IMR-90 (cell line): ENCODE measurements around the gene ANKHD1. TPM values are rescaled to one million over a fixed set of nuclear protein-coding genes. Genes with fewer than 3 reads are reported as not detected.

Experiments
- ATAC-seq: fragments of 200-7000 bp; cut with Tn5 transposase; 2 replicates; pipeline ENCODE4 v1.9.1; 2020; ENCODE audit warnings: low read depth, mild to moderate bottlenecking, moderate library complexity
- BruUV-seq: library from RNA; stranded (reverse); fragments of 400-500 nt; replicated peaks from 2 replicates; lab custom pipeline; 2021; lab: Mats Ljungman, UMichigan
- CTCF ChIA-PET: fragments of 300-600 bp; formaldehyde crosslinking; extraction: SDS; loops from one replicate; lab custom pipeline; 2021; ENCODE audit warnings: antibody characterized with exemption; lab: Yijun Ruan, JAX
- POLR2A ChIA-PET: fragments of 300-600 bp; sonication (Branson Sonifier 250); formaldehyde crosslinking; loops from one replicate; lab custom pipeline; 2022; ENCODE audit warnings: antibody characterized with exemption; ENCODE audit not compliant: unreplicated experiment; lab: Charles Lee
- DNase-seq: peaks from one replicate; pipeline ENCODE4 v3.0.0; 2013
- H2AFZ ChIP-seq: replicated peaks from 2 replicates; pipeline ENCODE3; 2013; ENCODE audit warnings: low read length, mild to moderate bottlenecking; ENCODE audit not compliant: poor library complexity
- H2AK5ac ChIP-seq: 2 replicates; pipeline ENCODE4 v1.6.1; 2013; ENCODE audit warnings: low read depth, low read length, inconsistent platforms
- H2AK9ac ChIP-seq: replicated peaks from 2 replicates; pipeline ENCODE3; 2013; ENCODE audit warnings: mild to moderate bottlenecking, low read depth, low read length, moderate library complexity; ENCODE audit not compliant: poor library complexity
- H2BK120ac ChIP-seq: 2 replicates; pipeline ENCODE4 v1.6.1; 2013; ENCODE audit warnings: low read depth, low read length, inconsistent platforms
- H2BK15ac ChIP-seq: 3 replicates; pipeline ENCODE4 v1.6.1; 2013; ENCODE audit warnings: low read depth, low read length, inconsistent platforms
- H2BK20ac ChIP-seq: 2 replicates; pipeline ENCODE4 v1.6.1; 2013; ENCODE audit warnings: low read depth, mild to moderate bottlenecking, inconsistent platforms, low read length, moderate library complexity
- H2BK5ac ChIP-seq: 2 replicates; pipeline ENCODE4 v1.6.1; 2013; ENCODE audit warnings: mild to moderate bottlenecking, low read depth, low read length, inconsistent platforms; ENCODE audit not compliant: poor library complexity, severe bottlenecking
- H3K14ac ChIP-seq: replicated peaks from 2 replicates; pipeline ENCODE4 v1.6.1; 2013; ENCODE audit warnings: low read depth, low read length, inconsistent platforms
- H3K18ac ChIP-seq: 2 replicates; pipeline ENCODE4 v1.6.1; 2013; ENCODE audit warnings: low read depth, low read length, control low read depth
- H3K23ac ChIP-seq: 2 replicates; pipeline ENCODE4 v1.6.1; 2013; ENCODE audit warnings: low read depth, low read length, inconsistent platforms
- H3K27ac ChIP-seq: 2 replicates; pipeline ENCODE4 v1.5.1; 2013; ENCODE audit warnings: mild to moderate bottlenecking, control low read depth, low read length; ENCODE audit not compliant: insufficient read depth
- H3K27me3 ChIP-seq: 2 replicates; pipeline ENCODE4 v1.6.1; 2013; ENCODE audit warnings: low read length; ENCODE audit not compliant: control insufficient read depth, insufficient read depth
- H3K36me3 ChIP-seq: 2 replicates; pipeline ENCODE4 v1.6.1; 2013; ENCODE audit warnings: low read length, mixed read lengths; ENCODE audit not compliant: control insufficient read depth, insufficient read depth
- H3K4ac ChIP-seq: 2 replicates; pipeline ENCODE4 v1.6.1; 2013; ENCODE audit warnings: low read depth, low read length, inconsistent platforms
- H3K4me1 ChIP-seq: 2 replicates; pipeline ENCODE4 v1.6.1; 2013; ENCODE audit warnings: low read length, mixed read lengths; ENCODE audit not compliant: control insufficient read depth, insufficient read depth
- H3K4me2 ChIP-seq: 2 replicates; pipeline ENCODE4 v1.6.1; 2013; ENCODE audit warnings: low read depth, mild to moderate bottlenecking, control low read depth, low read length, moderate library complexity
- H3K4me3 ChIP-seq: 2 replicates; pipeline ENCODE4 v1.5.1; 2013; ENCODE audit warnings: low read depth, mild to moderate bottlenecking, control low read depth, low read length, moderate library complexity; ENCODE audit not compliant: insufficient read depth
- H3K56ac ChIP-seq: 2 replicates; pipeline ENCODE4 v1.6.1; 2013; ENCODE audit warnings: low read length, inconsistent platforms; ENCODE audit not compliant: insufficient read depth; ENCODE audit errors: extremely low read depth
- H3K79me1 ChIP-seq, 2 experiments: 2 replicates each; pipeline ENCODE4 v1.6.1; 2013; ENCODE audit warnings: low read length in 2 of 2, inconsistent platforms in 1 of 2, low read depth in 1 of 2
- H3K9ac ChIP-seq: 2 replicates; pipeline ENCODE4 v1.6.1; 2013; ENCODE audit warnings: low read depth, low read length, control low read depth
- H3K9me1 ChIP-seq: 2 replicates; pipeline ENCODE4 v1.6.1; 2013; ENCODE audit warnings: low read length, inconsistent platforms; ENCODE audit not compliant: insufficient read depth
- H3K9me3 ChIP-seq: 2 replicates; pipeline ENCODE4 v1.6.1; 2013; ENCODE audit warnings: low read length; ENCODE audit not compliant: control insufficient read depth, insufficient read depth
- H4K20me1 ChIP-seq: 2 replicates; pipeline ENCODE4 v1.6.1; 2013; ENCODE audit warnings: low read length, inconsistent platforms; ENCODE audit not compliant: insufficient read depth
- H4K5ac ChIP-seq: 2 replicates; pipeline ENCODE4 v1.6.1; 2013; ENCODE audit warnings: mild to moderate bottlenecking, low read depth, low read length, control low read depth
- H4K8ac ChIP-seq, 2 experiments: 2 replicates each; pipeline ENCODE4 v1.6.1; 2013; ENCODE audit warnings: low read depth in 2 of 2, low read length in 2 of 2, control low read depth in 1 of 2, inconsistent platforms in 1 of 2
- H4K91ac ChIP-seq: 2 replicates; pipeline ENCODE4 v1.6.1; 2013; ENCODE audit warnings: low read depth, low read length, inconsistent platforms; ENCODE audit not compliant: insufficient read depth
- CEBPB ChIP-seq: IDR thresholded peaks from 2 replicates; pipeline ENCODE4 v1.6.1; 2012; ENCODE audit warnings: low read depth, low read length, improper control_type of control experiment
- FOS ChIP-seq: fragments of 150-350 bp; IDR thresholded peaks from 2 replicates; pipeline ENCODE4 v1.6.1; 2016; ENCODE audit warnings: low read depth, low read length
- MXI1 ChIP-seq: IDR thresholded peaks from 2 replicates; pipeline ENCODE4 v1.6.1; 2012; ENCODE audit warnings: low read depth, mild to moderate bottlenecking, low read length, moderate library complexity, borderline replicate concordance
- RAD21 ChIP-seq: IDR thresholded peaks from 2 replicates; pipeline ENCODE4 v1.6.1; 2012; ENCODE audit warnings: low read length, improper control_type of control experiment
- RCOR1 ChIP-seq: IDR thresholded peaks from 2 replicates; pipeline ENCODE4 v1.6.1; 2012; ENCODE audit warnings: mild to moderate bottlenecking, low read length, improper control_type of control experiment; ENCODE audit not compliant: insufficient replicate concordance
- RFX5 ChIP-seq: IDR thresholded peaks from 2 replicates; pipeline ENCODE4 v1.8.0; 2012; ENCODE audit warnings: low read depth, mild to moderate bottlenecking, low read length, moderate library complexity
- SMC3 ChIP-seq: fragments of 150-350 bp; IDR thresholded peaks from 2 replicates; pipeline ENCODE4 v1.6.1; 2016; ENCODE audit warnings: low read depth, mild to moderate bottlenecking, antibody characterized with exemption, low read length, moderate library complexity
- USF2 ChIP-seq: fragments of 150-350 bp; IDR thresholded peaks from 2 replicates; pipeline ENCODE4 v1.6.1; 2017; ENCODE audit warnings: mild to moderate bottlenecking, antibody characterized with exemption, low read length, low read depth
- WGBS, 2 experiments: methylation state at CpG; one replicate each; pipeline versions ENCODE4 v1.1.5 to v1.1.7; 2013; ENCODE audit warnings: missing lambda C conversion rate in 2 of 2; ENCODE audit not compliant: insufficient read length in 1 of 2; ENCODE audit errors: extremely low coverage in 2 of 2; 5-methylcytosine and 5-hydroxymethylcytosine counted together
- dilution Hi-C: fragments of 300-500 bp; cut with HindIII; formaldehyde crosslinking; loops from one replicate; pipeline ENCODE4 v1.14.3; 2018; ENCODE audit warnings: low sequenced_read_pairs; ENCODE audit not compliant: unreplicated experiment
- in situ Hi-C: fragments of 300-500 bp; cut with MboI; formaldehyde crosslinking; loops from 3 replicates; pipeline ENCODE4 v1.14.3; 2019; ENCODE audit warnings: low sequenced_read_pairs, inconsistent platforms, mixed read lengths
- intact Hi-C: fragments of 100-400 bp; cut with micrococcal nuclease; formaldehyde crosslinking; loops from 2 replicates; pipeline ENCODE4 v1.10.0; 2022
- polyA plus RNA-seq, 3 experiments: library from polyadenylated mRNA; depleted of rRNA; stranded (reverse); fragments of >200 nt; gene quantifications; 2 replicates each; pipeline ENCODE4 v1.2.3, GENCODE V29; 2012; ENCODE audit warnings: low replicate concordance in 1 of 3
- total RNA-seq: library from RNA; depleted of rRNA; stranded (reverse); fragments of >200 nt; gene quantifications from 2 replicates; pipeline ENCODE4 v1.2.3, GENCODE V29; 2012
- TF ChIP-seq, protein P1 (sequence below): fragments of 150-350 bp; IDR thresholded peaks from 2 replicates; pipeline ENCODE4 v1.6.1; 2016; ENCODE audit warnings: low read depth, mild to moderate bottlenecking, low read length, moderate library complexity, borderline replicate concordance

ANKHD1 gene
- total and polyA plus RNA-seq, 2 of the 4 experiments (the other 2 are of a cell fraction) = 32.1 to 36.7 TPM

GRCh38 chr5:140388052-140388451 is 13.6 kb upstream of the ANKHD1 start:
- POLR2A ChIA-PET = no interaction called here
- H3K9ac ChIP-seq = no peak overlapping the region
- H2BK5ac ChIP-seq = no peak overlapping the region
- in situ Hi-C loops (no loop called here), dilution Hi-C loops (no loop called here), intact Hi-C loops (no loop called here)
- no peak overlapping the region for H4K91ac ChIP-seq
- H4K20me1 ChIP-seq = no peaks in the 10 kb centered on the region
- no peaks in the 10 kb centered on the region for H3K9me1 ChIP-seq
- no peak overlapping the region for H3K4me2 ChIP-seq
- H3K36me3 ChIP-seq = no peaks in the 10 kb centered on the region
- H3K56ac ChIP-seq = no peak overlapping the region
- no peak overlapping the region for H3K18ac ChIP-seq
- no peak overlapping the region for H2BK15ac ChIP-seq
- DNase-seq = no peak
- no CpG with 5 or more reads among the region's 2 CpGs for WGBS, 2 experiments
- no peaks in the 10 kb centered on the region for H3K4me1 ChIP-seq
- H2AFZ ChIP-seq = no peak overlapping the region
- no peak overlapping the region for H4K5ac ChIP-seq
- H3K23ac ChIP-seq = no peak overlapping the region
- H3K14ac ChIP-seq = no peak overlapping the region
- no peak overlapping the region for H2BK120ac ChIP-seq
- TF ChIP-seq MXI1 (no peak), FOS (no peak), SMC3 (no peak), CEBPB (no peak), RAD21 (no peak), RFX5 (no peak), RCOR1 (no peak), USF2 (no peak)
- TF ChIP-seq, protein P1, sequence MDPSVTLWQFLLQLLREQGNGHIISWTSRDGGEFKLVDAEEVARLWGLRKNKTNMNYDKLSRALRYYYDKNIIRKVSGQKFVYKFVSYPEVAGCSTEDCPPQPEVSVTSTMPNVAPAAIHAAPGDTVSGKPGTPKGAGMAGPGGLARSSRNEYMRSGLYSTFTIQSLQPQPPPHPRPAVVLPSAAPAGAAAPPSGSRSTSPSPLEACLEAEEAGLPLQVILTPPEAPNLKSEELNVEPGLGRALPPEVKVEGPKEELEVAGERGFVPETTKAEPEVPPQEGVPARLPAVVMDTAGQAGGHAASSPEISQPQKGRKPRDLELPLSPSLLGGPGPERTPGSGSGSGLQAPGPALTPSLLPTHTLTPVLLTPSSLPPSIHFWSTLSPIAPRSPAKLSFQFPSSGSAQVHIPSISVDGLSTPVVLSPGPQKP = no peak
- no peaks in the 10 kb centered on the region for H3K9me3 ChIP-seq
- no peak overlapping the region for H3K4ac ChIP-seq
- no peaks in the 10 kb centered on the region for H3K79me1 ChIP-seq
- H3K27me3 ChIP-seq = no peaks in the 10 kb centered on the region
- H2AK5ac ChIP-seq = no peak overlapping the region
- ATAC-seq = no peak
- H2BK20ac ChIP-seq = no peak overlapping the region
- no peak overlapping the region for H3K27ac ChIP-seq
- H3K4me3 ChIP-seq = no peak overlapping the region
- H4K8ac ChIP-seq = no peak overlapping the region
- BruUV-seq = no TSS peak
- CTCF ChIA-PET = interaction anchor here (0.6 kb wide), 1 partner anchor 315 kb away, joined by 3 read pairs; no protein-coding TSS in a partner anchor
- H2AK9ac ChIP-seq = no peak overlapping the region
